ENCODE measurements around the gene MT1A.
A peak's percentile ranks its signal among the peaks of the same experiment; 100 is the strongest.
"Not testable (repeated sequence)": the region's sequence is repeated elsewhere in the genome, so short reads cannot be mapped to it uniquely, and the experiment has no call there.

The MT1A gene

GRCh38 chr16:56610609-56611111 lies 27.8 kb upstream of the MT1A start:
- DNase-seq, result no peak

GRCh38 chr16:56611281-56611833 lies 27.1 kb upstream of the MT1A start:
- no peak for DNase-seq

DNA sequence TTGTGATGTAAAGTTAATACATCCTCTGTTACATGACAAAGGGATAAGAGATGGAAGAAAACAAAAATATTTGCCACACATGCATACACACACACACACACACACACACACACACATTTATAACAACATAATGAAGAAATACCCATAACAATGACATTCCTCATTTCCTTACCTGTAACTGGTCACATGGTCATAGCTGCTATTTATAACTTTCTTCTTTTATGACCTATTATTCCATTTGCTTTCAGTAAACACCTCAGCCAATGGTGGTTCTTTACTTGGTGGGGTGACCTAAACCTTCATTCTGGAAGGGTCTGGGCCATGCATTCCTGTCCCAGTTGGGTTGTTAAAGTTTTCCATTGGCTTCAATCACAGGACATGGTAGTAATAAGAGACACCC lies 24.8 kb upstream of the MT1A start:
- DNase-seq, result no peak

- DNase-seq, result no peak
Measured at GRCh38 chr16:56614549-56614991, 23.9 kb upstream of the MT1A start.

GRCh38 chr16:56615353-56615752 lies 23.1 kb upstream of the MT1A start:
- DNase-seq, result no peak

GRCh38 chr16:56616608-56617211 lies 21.8 kb upstream of the MT1A start:
- no peak for DNase-seq

- no peak for DNase-seq
Measured at GRCh38 chr16:56617212-56618085, 21.0 kb upstream of the MT1A start.

DNA sequence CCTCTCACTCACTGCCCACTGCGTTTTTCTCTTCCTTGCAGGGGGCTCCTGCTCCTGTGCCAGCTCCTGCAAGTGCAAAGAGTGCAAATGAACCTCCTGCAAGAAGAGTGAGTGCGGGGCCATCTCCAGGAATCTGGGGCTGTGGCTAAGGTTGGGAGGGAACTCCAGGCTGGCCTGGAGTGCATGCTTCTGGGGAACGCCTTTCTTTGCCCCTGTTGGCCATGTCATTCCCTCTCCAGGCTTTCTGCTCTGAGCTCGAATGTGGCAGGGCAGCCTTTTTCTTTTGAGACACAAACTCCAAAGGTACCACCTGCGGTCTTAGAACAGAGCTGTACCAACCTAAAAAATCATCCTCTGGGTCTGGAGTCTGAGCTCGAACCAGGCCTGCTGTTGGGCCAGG lies 20.3 kb upstream of the MT1A start:
- no peak for DNase-seq

DNA sequence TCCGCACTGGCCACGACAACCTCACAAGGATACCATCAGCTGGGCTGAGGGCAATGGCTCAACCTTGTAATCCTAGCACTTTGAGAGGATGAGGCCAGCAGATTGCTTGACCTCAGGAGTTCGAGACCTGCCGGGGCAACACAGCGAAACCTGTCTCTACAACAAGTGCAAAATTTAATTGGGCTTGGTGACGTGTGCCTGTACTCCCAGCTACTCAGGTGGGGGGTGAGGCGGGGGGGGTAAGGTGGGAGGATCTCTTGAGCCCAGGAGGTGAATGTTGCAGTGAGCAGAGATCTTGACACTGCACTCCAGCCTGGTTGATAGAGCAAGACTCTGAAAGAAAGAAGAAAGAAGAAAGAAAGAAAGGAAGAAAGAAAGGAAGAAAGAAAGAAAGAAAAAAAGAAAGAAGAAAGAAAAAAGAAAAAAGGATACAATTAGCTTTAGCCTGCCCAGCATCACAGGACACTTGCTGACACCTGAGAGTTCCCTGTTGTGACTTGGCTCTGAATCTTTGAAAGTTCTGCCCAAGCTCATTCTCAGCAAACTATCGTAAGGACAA lies 18.0 kb upstream of the MT1A start:
- DNase-seq, result no peak

- not testable (repeated sequence) for DNase-seq
Measured at GRCh38 chr16:56621665-56622445, 16.6 kb upstream of the MT1A start.

- not testable (repeated sequence) for DNase-seq
Measured at GRCh38 chr16:56623184-56623583, 15.3 kb upstream of the MT1A start.

GRCh38 chr16:56623637-56624036 lies 14.8 kb upstream of the MT1A start:
- no peak for DNase-seq

- peak; percentile 78 for DNase-seq
Measured at GRCh38 chr16:56625140-56625942, 13.1 kb upstream of the MT1A start, which contains the start of gene MT1E. MT1E (plus strand) TSS chr16:56625781; CDS start chr16:56625852, 71 bp downstream.

GRCh38 chr16:56625943-56626654 lies 12.4 kb upstream of the MT1A start:
- DNase-seq, result no peak

DNA sequence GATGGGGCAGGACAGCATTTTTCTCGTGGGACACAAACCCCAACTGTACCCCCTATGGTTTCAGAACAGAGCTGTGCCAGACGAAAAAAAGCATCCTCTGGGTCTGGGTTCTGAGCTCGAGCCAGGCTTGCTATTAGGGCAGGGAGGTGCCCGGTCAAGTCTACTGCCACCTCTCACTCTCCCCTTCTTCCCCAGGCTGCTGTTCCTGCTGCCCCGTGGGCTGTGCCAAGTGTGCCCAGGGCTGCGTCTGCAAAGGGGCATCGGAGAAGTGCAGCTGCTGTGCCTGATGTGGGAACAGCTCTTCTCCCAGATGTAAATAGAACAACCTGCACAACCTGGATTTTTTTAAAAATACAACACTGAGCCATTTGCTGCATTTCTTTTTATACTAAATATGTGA lies 11.8 kb upstream of the MT1A start:
- no peak for DNase-seq

DNA sequence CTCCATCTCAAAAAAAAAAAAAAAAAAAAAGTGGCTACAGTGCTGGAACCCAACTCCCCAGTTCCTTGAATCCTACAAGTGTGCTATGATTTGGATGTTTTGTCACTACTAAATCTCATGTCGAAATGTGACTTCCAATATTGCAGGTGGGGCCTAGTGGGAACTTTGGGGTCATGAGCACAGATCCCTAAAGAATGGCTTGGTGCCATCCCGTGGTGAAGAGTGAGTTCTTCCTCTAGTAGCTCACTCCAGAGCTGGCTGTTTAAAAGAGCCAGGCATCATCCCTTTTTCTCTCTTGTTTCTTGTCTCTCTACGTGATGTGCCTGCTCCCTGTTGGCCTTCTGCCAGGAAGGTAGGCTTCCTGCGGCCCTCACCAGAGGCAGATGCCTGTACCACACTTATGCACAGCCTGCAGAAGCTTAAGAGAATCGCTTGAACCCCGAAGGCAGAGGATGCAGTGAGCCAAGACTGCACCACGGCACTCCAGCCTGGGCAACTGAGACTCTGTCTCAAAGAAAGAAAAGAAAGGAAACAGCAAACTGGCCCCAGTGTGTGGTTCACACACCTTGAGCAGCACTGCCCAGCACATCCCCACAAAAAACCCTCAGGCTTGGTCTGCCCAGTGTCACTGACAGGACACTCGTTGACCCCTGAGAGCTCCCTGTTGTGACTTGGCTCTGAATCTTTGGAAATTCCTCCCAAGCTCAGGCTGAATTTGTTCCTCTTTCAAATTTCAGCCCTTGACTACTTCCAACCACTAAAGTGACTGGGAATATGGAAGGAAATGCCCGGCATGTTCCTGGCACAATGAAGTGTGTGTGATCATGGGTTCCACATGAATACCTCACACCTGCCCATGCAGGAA lies 9.7 kb upstream of the MT1A start:
- no peak for DNase-seq

DNA sequence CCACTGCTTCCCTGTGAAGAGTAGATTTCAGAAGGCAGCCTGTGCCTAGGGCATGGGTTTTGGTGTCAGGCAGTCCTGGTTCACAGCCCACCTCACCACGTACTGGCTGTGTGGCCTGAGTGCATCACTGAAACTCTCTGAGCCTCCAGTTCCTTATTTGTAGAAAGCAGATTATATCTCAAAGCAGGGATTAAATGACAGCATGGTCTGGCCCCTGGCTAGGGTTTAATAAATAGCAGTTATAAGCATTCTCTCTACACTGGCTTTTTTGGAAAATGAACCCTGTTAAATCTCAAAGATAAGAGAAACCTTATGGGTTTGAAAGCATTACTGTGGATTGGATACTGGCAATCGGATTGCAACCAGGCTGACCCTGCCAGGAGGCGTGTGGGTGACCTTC lies 8.9 kb upstream of the MT1A start:
- DNase-seq, result no peak

GRCh38 chr16:56630134-56630533 lies 8.3 kb upstream of the MT1A start:
- no peak for DNase-seq

DNA sequence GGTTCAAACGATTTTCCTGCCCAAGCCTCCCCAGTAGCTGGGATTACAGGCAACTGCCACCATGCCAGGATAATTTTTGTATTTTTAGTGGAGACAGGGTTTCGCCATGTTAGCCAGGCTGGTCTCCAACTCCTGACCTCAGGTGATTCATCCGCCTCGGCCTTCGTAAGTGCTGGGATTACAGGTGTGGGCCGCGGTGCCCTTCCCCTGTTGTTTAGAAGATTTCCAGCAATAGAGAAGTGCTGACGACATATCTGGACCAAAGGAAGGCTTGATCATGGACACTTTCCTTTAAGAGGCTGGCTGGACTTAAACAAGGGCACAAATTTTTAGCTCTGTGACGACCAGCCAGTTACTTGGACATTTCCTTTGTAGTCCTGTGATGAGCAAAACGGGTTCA lies 7.3 kb upstream of the MT1A start:
- DNase-seq, result no peak

DNA sequence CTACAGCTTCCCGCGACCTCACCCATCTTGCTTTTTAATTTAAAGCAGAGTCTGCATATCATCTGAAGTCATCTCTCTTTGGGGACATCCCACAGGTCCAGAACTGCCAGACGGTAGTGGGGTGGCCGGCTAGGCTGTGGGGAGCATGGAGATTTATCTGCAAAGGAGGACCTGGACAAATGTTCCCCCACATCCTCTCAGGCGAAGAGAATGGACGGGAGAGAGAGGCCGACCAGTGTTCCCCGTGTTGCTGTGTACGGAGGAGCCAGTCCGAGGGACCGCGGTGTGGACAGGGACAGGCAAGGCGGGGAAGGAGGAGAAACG lies 6.7 kb upstream of the MT1A start:
- no peak for DNase-seq
